HG02943 (cell line): ENCODE measurements around the gene CDK5R2.

Source experiments
- ATAC-seq: cut with Tn5 transposase; IDR thresholded peaks from one replicate; pipeline ENCODE4 v1.9.1; 2021; ENCODE audit warnings: mild to moderate bottlenecking, low read depth, moderate library complexity; ENCODE audit not compliant: unreplicated experiment

CDK5R2 gene

GRCh38 chr2:218961651-218962570, 2.4 kb downstream of the CDK5R2 start:
- no peak for ATAC-seq

GRCh38 chr2:218962859-218963492, 3.5 kb downstream of the CDK5R2 start:
- ATAC-seq: no peak

DNA sequence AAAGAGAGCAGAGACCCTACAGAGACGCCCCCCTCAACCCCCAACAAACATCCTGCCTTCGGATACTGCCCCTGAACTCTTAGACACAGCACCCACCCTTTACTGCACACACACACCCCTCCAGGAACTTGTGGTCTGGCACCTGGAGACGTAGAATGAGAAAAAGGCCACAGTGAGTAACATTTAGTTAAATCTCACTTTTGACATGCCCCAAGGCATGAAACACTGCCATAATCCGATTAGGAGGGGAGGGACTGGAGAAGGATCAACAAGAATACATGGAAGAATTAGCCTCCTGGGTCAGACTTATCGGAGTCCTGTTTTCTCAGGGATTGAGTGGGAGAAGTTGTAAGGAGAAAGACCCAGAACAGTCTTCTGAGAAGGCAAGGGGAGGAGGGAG, 4.1 kb downstream of the CDK5R2 start:
- no peak for ATAC-seq

DNA sequence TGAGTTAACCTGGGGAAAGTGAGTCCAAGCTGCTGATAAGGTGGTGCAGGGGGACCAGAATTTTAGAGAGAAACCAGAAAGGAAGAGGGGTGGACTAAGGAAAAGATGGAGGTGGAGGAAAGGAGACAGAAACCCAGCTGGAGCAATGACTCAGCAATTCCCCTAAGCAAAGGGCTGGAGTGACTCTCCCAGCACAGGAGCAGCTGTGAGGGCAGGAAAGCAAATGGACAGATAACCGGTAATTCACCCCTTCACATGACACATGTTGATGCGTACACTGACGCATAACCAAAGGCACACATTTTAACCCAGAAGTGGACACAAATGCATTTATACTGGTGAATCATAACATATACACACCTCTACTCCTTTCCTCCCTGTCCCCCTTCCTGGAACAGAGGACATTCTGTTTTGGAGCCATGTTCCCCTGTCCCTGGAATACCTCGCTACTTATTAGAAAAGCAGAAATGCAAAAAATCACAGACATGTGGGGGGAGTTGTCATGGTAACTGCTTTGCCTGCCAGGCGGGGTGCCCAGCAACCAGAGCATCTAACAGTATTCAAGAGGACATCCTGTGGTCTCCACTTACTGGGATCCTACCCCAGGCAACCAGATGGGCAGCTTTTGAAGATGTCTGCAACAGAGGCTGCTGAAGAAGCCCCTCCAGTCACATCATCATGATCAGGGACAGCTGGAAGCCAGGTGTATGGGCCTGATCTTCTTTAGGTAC, 4.7 kb downstream of the CDK5R2 start:
- no peak for ATAC-seq

DNA sequence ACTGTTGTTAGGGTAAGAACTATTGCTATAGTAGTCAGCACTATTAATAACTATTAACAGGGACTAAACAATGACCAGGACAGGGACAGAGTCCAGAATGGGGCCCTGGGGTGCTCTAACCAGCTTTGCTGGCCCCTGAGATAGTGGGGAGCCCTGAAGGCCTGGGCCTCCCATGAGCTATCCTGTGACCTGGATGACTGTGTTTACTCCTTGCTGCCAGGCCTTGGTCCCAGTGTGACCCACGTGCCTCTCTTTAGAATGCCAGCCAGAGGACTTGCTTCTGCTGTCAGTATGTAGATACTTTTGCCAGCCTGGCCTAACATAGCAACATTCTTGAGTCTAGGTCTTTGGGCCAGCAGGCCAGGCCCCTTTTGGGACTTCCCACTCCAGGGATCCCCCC, 11.4 kb downstream of the CDK5R2 start:
- ATAC-seq: no peak

GRCh38 chr2:218975060-218975777, 15.8 kb downstream of the CDK5R2 start:
- ATAC-seq: no peak

- ATAC-seq: peak; percentile 74
These were observed 20.6 kb downstream of the CDK5R2 start for GRCh38 chr2:218979846-218980734.

GRCh38 chr2:218980735-218981389, 21.4 kb downstream of the CDK5R2 start:
- no peak for ATAC-seq

- no peak for ATAC-seq
These were observed 22.0 kb downstream of the CDK5R2 start for GRCh38 chr2:218981390-218981880.

GRCh38 chr2:218981881-218982585, 22.6 kb downstream of the CDK5R2 start:
- no peak for ATAC-seq

- no peak for ATAC-seq
These were observed 23.3 kb downstream of the CDK5R2 start for GRCh38 chr2:218982586-218983262.

DNA sequence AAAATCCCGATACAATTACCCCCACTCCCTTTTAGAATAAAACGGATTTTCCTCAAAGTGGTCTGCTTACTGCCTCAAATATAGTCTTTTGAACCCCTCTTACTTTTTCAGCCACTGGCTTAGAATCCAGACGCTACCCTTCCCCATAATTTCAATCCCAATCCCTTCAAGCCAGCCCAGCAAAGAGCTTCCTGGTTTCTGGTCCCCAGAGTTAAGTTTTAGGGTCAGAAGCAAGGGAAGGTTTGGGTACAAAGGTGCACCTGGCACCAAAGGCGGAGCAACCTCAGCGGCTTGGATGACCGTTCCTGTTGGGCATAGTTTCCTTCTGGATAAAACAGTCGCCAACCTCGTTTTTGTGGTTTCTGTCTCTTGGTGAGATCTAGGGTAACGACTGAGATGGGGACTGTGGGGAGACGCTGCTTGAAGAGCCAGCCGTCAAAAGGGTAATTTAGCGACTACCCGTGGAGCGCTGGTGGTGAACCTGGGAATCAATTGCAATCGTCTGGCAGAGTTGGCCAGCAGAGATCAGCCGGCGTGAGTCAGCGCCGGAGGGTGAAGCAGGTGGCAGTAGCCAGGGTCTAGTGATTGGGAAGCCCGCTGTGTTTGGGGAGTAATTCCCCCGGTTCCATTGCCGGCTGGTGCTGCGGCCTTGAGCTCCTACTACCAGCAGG, 23.9 kb downstream of the CDK5R2 start:
- ATAC-seq: no peak

DNA sequence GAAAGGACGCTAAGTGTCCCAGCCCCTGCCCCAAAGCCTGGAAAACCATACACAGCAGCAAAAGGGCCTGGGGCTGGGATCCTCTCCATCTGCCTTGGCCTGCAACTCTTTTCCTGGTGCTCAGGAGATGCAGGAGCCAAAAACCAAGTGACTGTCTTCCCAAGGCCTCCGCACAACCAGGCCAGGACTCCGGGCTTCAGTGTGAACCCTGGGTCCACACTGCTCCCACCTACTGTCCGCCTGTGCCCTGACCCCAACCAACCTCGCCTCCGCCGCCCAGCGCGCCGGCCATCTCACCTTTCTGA, 24.4 kb downstream of the CDK5R2 start:
- no peak for ATAC-seq

GRCh38 chr2:218984239-218985020, 25.0 kb downstream of the CDK5R2 start:
- ATAC-seq: no peak

- no peak for ATAC-seq
These were observed 25.5 kb downstream of the CDK5R2 start, which contains the start of gene FEV for GRCh38 chr2:218985021-218985324. Gene FEV, minus strand, starts transcription at chr2:218985184. Its CDS starts 109 bp downstream, at chr2:218985075.

GRCh38 chr2:218985325-218986091, 26.0 kb downstream of the CDK5R2 start:
- ATAC-seq: no peak
